ENCODE results near the gene ATP4A. TPM values are rescaled to one million over a fixed set of nuclear protein-coding genes. Genes with fewer than 3 reads are reported as not detected.

The ATP4A gene
- total RNA-seq, 2 donors from 2014 or later = not detected

DNA sequence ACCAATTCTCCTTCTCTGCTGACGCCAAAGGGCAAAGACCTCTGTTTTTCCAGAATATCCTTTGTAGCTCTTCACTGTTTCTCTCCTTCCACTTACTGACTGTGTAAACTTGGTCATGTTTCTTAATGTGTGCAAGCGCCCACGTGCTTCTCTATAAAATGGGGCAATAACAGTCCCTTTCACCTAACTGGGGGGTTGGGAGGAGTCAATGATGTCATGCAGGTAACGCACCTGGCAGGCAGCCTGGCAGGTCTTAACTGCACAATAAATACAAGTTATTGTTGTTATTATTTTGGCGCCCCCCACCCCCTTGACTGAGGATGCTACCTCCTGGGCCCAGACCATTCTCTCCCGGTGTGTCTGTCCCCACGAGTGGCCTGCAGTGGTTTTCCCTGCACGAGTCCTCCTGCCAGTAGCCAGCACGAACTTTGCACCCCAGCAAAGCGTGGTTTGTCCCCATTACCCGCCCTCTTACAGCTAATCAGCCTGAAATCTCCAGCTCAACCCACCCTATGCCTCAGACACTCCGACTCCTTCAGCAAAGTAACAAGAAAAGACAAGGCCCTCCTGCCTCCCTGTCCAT is 40.6 kb downstream of the ATP4A start:
- Histone ChIP-seq H3K4me1 (no peaks in the 10 kb centered on the region), H3K4me3 (no peak overlapping the region), H3K27me3 (no peaks in the 10 kb centered on the region), H3K36me3 (no peaks in the 10 kb centered on the region), H3K9me3 (no peaks in the 10 kb centered on the region), H3K27ac (no peak overlapping the region)
- no peak for DNase-seq (ENCODE audit: low spot score)
- TF ChIP-seq, protein P1, sequence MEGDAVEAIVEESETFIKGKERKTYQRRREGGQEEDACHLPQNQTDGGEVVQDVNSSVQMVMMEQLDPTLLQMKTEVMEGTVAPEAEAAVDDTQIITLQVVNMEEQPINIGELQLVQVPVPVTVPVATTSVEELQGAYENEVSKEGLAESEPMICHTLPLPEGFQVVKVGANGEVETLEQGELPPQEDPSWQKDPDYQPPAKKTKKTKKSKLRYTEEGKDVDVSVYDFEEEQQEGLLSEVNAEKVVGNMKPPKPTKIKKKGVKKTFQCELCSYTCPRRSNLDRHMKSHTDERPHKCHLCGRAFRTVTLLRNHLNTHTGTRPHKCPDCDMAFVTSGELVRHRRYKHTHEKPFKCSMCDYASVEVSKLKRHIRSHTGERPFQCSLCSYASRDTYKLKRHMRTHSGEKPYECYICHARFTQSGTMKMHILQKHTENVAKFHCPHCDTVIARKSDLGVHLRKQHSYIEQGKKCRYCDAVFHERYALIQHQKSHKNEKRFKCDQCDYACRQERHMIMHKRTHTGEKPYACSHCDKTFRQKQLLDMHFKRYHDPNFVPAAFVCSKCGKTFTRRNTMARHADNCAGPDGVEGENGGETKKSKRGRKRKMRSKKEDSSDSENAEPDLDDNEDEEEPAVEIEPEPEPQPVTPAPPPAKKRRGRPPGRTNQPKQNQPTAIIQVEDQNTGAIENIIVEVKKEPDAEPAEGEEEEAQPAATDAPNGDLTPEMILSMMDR (IDR thresholded peaks at IDR 0.05) = no peak

DNA sequence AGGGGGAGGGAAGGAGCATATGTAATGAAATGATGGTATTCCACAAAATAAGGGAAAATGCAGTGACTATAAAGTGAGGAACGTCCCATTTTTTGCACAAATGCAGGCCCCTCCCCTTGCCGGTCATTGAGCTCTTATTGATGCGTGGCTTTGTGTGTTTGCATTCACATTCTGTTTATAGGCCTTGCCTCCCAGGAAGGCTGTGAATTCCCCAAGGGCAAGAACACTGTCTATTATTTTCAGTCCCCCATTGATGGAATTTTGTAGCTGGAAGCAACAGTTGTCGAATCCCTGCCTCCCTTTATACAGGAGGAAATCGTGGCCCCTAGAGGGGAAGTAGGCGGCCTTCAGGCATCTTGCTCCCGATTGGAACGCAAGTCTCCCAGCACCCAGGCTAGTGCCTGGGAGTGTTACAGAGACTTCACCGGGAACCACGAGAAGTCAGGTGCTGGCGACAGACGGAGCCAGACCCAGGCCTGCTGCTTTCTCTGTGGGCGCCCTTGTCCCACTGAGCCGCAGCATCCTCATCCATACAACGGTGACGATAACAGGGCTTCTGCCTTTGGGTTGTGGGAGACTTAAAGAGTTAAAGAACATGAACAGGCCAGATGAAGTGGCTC is 42.2 kb downstream of the ATP4A start:
- DNase-seq (ENCODE audit: low spot score) = no peak
- H3K4me1 ChIP-seq = no peaks in the 10 kb centered on the region
- no peaks in the 10 kb centered on the region for H3K36me3 ChIP-seq
- H3K9me3 ChIP-seq = no peaks in the 10 kb centered on the region
- H3K27me3 ChIP-seq = no peaks in the 10 kb centered on the region
- TF ChIP-seq, protein P1 (IDR thresholded peaks at IDR 0.05) = no peak
- H3K27ac ChIP-seq = no peak overlapping the region
- no peak overlapping the region for H3K4me3 ChIP-seq

DNA sequence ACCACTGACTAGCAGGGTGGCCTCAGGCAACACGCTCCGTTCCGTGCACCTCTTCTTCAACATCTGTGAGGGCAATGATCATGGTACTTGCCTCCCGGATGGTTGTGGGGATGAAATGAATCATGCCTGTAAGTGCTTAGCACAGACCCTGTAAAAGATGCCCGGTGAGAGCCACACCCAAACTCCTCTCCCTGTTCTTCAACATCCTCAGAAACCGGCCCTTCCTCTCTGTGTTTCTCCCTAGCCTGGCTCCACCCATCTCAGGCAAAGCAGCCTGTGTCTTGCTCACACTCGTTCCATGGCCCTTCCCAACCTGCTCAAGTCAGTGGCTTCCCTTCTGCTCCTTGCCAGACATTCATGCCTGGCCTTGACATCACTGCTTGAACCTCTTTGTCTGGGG is 44.2 kb downstream of the ATP4A start:
- no peaks in the 10 kb centered on the region for H3K27me3 ChIP-seq
- DNase-seq (ENCODE audit: low spot score) = no peak
- H3K36me3 ChIP-seq = no peaks in the 10 kb centered on the region
- H3K27ac ChIP-seq = no peak overlapping the region
- no peaks in the 10 kb centered on the region for H3K4me1 ChIP-seq
- no peak overlapping the region for H3K4me3 ChIP-seq
- TF ChIP-seq, protein P1 (IDR thresholded peaks at IDR 0.05) = no peak
- H3K9me3 ChIP-seq = no peaks in the 10 kb centered on the region

DNA sequence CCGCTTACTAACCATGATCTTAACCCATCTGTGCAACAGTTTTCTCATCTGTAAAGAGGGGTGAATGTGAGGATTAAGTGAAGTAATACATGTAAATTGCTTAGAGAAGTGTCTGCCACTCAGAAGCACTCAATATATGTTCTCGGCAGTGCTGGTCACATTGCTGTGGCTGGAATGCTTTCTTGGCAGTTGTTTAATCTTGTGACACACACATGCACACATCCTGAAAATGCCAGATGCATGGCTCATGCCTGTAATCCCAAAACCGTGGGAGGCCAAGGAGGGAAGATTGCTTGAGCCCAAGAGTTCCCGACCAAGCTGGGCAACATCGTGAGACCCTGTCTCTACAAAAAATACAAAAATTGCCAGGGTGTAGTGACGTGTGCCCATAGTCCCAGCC is 45.1 kb downstream of the ATP4A start:
- no peaks in the 10 kb centered on the region for H3K4me1 ChIP-seq
- no peak for DNase-seq (ENCODE audit: low spot score)
- H3K36me3 ChIP-seq = no peaks in the 10 kb centered on the region
- TF ChIP-seq, protein P1 (IDR thresholded peaks at IDR 0.05) = no peak
- no peak overlapping the region for H3K27ac ChIP-seq
- H3K4me3 ChIP-seq = no peak overlapping the region
- no peaks in the 10 kb centered on the region for H3K9me3 ChIP-seq
- H3K27me3 ChIP-seq = no peaks in the 10 kb centered on the region

DNA sequence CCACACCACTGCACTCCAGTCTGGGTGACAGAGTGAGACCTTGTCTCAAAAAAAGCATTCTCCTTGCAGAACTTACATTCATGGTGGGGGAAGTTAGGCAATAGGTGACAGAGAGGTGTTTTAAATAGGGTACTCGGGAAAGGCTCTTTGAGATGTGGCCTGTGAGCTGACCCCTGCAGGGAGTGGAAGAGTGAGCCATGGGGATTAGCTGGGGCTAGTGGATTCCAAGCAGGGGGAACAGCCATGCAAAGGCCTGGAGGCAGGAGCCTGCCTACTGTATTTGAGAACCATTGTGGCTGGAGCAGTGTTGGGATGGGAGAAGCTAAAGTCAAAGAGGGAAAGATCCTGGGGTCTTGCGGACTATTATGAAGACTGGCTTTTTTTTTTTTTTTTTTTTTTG is 46.1 kb downstream of the ATP4A start:
- no peaks in the 10 kb centered on the region for H3K27me3 ChIP-seq
- TF ChIP-seq, protein P1 (IDR thresholded peaks at IDR 0.05) = no peak
- H3K4me3 ChIP-seq = no peak overlapping the region
- H3K9me3 ChIP-seq = no peaks in the 10 kb centered on the region
- no peaks in the 10 kb centered on the region for H3K36me3 ChIP-seq
- H3K27ac ChIP-seq = no peak overlapping the region
- no peaks in the 10 kb centered on the region for H3K4me1 ChIP-seq
- DNase-seq (ENCODE audit: low spot score) = no peak

DNA sequence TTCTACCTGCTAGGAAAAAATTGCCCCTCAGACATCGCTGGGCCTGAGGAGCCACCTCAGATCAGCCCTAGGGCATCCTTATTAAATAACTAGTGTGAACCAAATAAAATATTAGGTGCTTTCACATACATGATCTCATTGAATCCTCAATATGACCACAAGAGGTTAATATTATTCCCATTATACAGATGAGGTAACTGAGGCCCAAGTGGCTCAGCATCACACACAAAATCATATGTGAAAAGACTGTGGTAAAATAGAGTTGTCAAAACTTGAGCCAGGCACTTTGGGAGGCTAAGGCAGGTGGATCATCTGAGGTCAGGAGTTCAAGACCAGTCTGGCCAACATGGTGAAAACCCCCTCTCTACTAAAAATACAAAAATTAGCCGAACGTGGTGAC is 47.1 kb downstream of the ATP4A start:
- no peak for DNase-seq (ENCODE audit: low spot score)
- Histone ChIP-seq H3K36me3 (no peaks in the 10 kb centered on the region), H3K27me3 (no peaks in the 10 kb centered on the region), H3K27ac (no peak overlapping the region), H3K4me3 (no peak overlapping the region), H3K9me3 (no peaks in the 10 kb centered on the region), H3K4me1 (no peaks in the 10 kb centered on the region)
- TF ChIP-seq, protein P1 (IDR thresholded peaks at IDR 0.05) = no peak

All from right atrium auricular region (tissue), 2 donors.